HepG2 (cell line): Measurements from ENCODE around the gene GPX2. TPM values are rescaled to one million over a fixed set of nuclear protein-coding genes. Genes with fewer than 3 reads are reported as not detected.

Experiments
- AHR ChIP-seq: IDR thresholded peaks from 2 replicates; pipeline ENCODE4 v1.6.1; 2018; ENCODE audit warnings: missing genetic modification reagents, missing compliant biosample characterization
- ARHGAP35 ChIP-seq: sonication (generic); formaldehyde crosslinking; IDR thresholded peaks from 2 replicates; pipeline ENCODE4 v1.9.0; 2022; ENCODE audit warnings: mild to moderate bottlenecking, inconsistent platforms, moderate library complexity, missing genetic modification reagents, borderline replicate concordance
- BCL6 ChIP-seq: IDR thresholded peaks from 2 replicates; pipeline ENCODE4 v1.6.1; 2016; ENCODE audit warnings: missing genetic modification reagents, missing compliant biosample characterization
- BHLHE40 ChIP-seq: IDR thresholded peaks from 2 replicates; pipeline ENCODE4 v1.6.1; 2011; ENCODE audit warnings: low read length, improper control_type of control experiment
- E2F2 ChIP-seq: sonication (generic); formaldehyde crosslinking; IDR thresholded peaks from 2 replicates; pipeline ENCODE4 v1.4.0; 2020; ENCODE audit warnings: missing genetic modification reagents, borderline replicate concordance
- FOSL1 ChIP-seq: sonication (generic); formaldehyde crosslinking; IDR thresholded peaks from 2 replicates; pipeline ENCODE4 v1.9.0; 2021; ENCODE audit warnings: missing genetic modification reagents, borderline replicate concordance
- GATAD1 ChIP-seq: IDR thresholded peaks from 2 replicates; pipeline ENCODE4 v1.6.1; 2016; ENCODE audit warnings: missing genetic modification reagents, missing compliant biosample characterization
- KLF9 ChIP-seq: IDR thresholded peaks from 2 replicates; pipeline ENCODE4 v1.6.1; 2016; ENCODE audit warnings: low read depth
- MBD4 ChIP-seq: IDR thresholded peaks from 2 replicates; pipeline ENCODE4 v1.6.1; 2012; ENCODE audit warnings: low read length, inconsistent platforms, borderline replicate concordance
- NFE2L2 ChIP-seq: fragments of 150-350 bp; IDR thresholded peaks from 2 replicates; pipeline ENCODE4 v1.6.1; 2014; ENCODE audit warnings: low read length
- PCBP1 ChIP-seq: fragments of 200-400 bp; formaldehyde crosslinking; IDR thresholded peaks from 2 replicates; pipeline ENCODE4 v1.6.1; 2017; ENCODE audit warnings: mild to moderate bottlenecking, low read depth, low read length, borderline replicate concordance
- PHF21A ChIP-seq: sonication (generic); formaldehyde crosslinking; IDR thresholded peaks from 2 replicates; pipeline ENCODE4 v1.5.0; 2020; ENCODE audit warnings: mild to moderate bottlenecking, missing genetic modification reagents
- RCOR2 ChIP-seq: IDR thresholded peaks from 2 replicates; pipeline ENCODE4 v1.6.1; 2016; ENCODE audit warnings: missing biosample characterization, missing genetic modification reagents
- SIX4 ChIP-seq: sonication (generic); formaldehyde crosslinking; IDR thresholded peaks from 2 replicates; pipeline ENCODE4 v1.4.0; 2020; ENCODE audit warnings: missing genetic modification reagents
- SRY ChIP-seq: sonication (generic); formaldehyde crosslinking; IDR thresholded peaks from 2 replicates; pipeline ENCODE4 v1.8.0; 2022; ENCODE audit warnings: mild to moderate bottlenecking, missing genetic modification reagents
- ZBTB10 ChIP-seq: sonication (generic); formaldehyde crosslinking; IDR thresholded peaks from 2 replicates; pipeline ENCODE4 v1.4.0; 2020; ENCODE audit warnings: missing genetic modification reagents, borderline replicate concordance
- ZIK1 ChIP-seq: sonication (generic); formaldehyde crosslinking; IDR thresholded peaks from 2 replicates; pipeline ENCODE4 v1.5.0; 2020; ENCODE audit warnings: mild to moderate bottlenecking, low read depth, missing genetic modification reagents, borderline replicate concordance
- ZNF101 ChIP-seq: sonication (generic); formaldehyde crosslinking; IDR thresholded peaks from 2 replicates; pipeline ENCODE4 v1.4.0; 2020; ENCODE audit warnings: mild to moderate bottlenecking, low read depth, missing genetic modification reagents, borderline replicate concordance
- ZNF264 ChIP-seq: sonication (generic); formaldehyde crosslinking; IDR thresholded peaks from 2 replicates; pipeline ENCODE4 v1.4.0; 2020; ENCODE audit warnings: missing genetic modification reagents
- ZNF570 ChIP-seq: sonication (generic); formaldehyde crosslinking; IDR thresholded peaks from 2 replicates; pipeline ENCODE4 v1.4.0; 2020; ENCODE audit warnings: mild to moderate bottlenecking, missing genetic modification reagents, borderline replicate concordance
- ZNF598 ChIP-seq: sonication (generic); formaldehyde crosslinking; IDR thresholded peaks from 2 replicates; pipeline ENCODE4 v1.5.1; 2020; ENCODE audit warnings: mild to moderate bottlenecking, missing genetic modification reagents, borderline replicate concordance
- ZNF652 ChIP-seq: IDR thresholded peaks from 2 replicates; pipeline ENCODE4 v1.6.1; 2016; ENCODE audit warnings: low read depth, borderline replicate concordance
- polyA plus RNA-seq, 8 experiments: library from polyadenylated mRNA; depleted of rRNA in 3 of 8; stranded (reverse) in 7 of 8; unstranded in 1 of 8; fragments of >200 nt; fragmentation: Illumina TruSeq in 4 of 8; extraction: Trizol in 4 of 8; gene quantifications; 2 replicates each; pipeline versions ENCODE4 v1.2.1 to v1.2.3, GENCODE V29; 2011 to 2016; ENCODE audit warnings: low read depth in 4 of 8, missing spikeins in 1 of 8, mixed read lengths in 1 of 8; ENCODE audit not compliant: insufficient read depth in 1 of 8
- total RNA-seq, 5 experiments: library from RNA; depleted of rRNA; stranded (reverse); fragments of >200 nt; fragmentation: Illumina TruSeq; extraction: Trizol; gene quantifications; 2 replicates each; pipeline ENCODE4 v1.2.3, GENCODE V29; 2016; ENCODE audit warnings: low read depth in 1 of 5

GPX2 gene
- total and polyA plus RNA-seq, 2 of the 13 experiments (the other 11 are each of a cell fraction or from before 2014, with no cell fraction given): 526 to 674 TPM

DNA sequence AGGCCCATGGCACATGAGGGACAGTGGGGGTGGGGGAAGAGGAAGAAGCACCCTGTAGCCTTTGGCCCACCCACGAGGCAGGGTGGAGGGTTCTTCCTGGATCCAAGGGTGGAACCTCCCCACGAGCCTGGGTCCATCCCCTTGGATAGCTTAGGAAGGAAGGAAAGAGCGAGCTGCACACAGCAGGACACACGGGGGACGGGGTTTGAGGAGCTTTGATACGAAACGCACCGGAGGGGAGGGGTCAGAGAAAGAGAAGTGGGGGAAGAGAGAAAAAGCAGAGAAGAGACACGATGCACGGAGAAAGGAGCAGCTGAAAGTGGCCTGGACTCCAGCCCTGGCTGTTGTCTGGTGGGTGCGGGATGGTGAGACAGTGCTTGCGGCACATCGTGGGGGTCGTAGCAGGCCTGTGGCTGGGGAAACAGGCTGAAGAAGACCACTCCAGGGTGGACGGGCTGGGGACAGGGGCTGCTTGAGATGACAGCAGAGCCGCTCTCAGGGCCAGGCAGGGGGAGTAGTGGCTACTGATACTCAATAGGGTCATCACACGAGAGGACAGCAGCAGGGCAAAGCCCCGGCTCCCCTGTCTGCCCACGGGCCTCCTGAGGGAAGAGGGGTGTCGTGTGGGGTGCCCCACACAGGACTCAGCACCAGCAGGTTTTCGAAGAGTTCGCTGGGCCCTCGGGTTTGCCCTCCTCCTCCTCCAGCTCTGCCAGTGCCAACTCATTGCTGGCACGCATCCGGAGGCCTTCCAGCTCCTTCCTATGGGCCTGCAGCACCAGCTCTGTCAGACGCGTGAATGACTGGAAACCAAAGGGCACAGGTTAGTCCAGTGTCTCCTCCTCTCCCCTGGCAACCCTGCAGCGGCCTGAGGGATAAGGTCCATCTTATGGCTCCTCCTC, 5.4 kb upstream of the GPX2 start (continued):
- TF ChIP-seq E2F2 (CRISPR knock-in tag) (no peak), ARHGAP35 (CRISPR knock-in tag) (no peak), ZNF264 (CRISPR knock-in tag) (peak; percentile 25; the same call in 1 of the 2 replicates), BHLHE40 (0 out of 2 replicates have a peak, but pooled peaks have one; percentile 5), KLF9 (CRISPR knock-in tag) (no peak), PHF21A (CRISPR knock-in tag) (no peak), MBD4 (no peak), RCOR2 (CRISPR knock-in tag) (no peak), ZNF570 (CRISPR knock-in tag) (no peak), ZBTB10 (CRISPR knock-in tag) (no peak), ZIK1 (no peak), PCBP1 (no peak), FOSL1 (CRISPR knock-in tag) (no peak), SRY (CRISPR knock-in tag) (no peak), ZNF101 (no peak), NFE2L2 (no peak), BCL6 (0 out of 2 replicates have a peak, but pooled peaks have one; percentile 20), GATAD1 (CRISPR knock-in tag) (no peak), AHR (no peak), SIX4 (CRISPR knock-in tag) (0 out of 2 replicates have a peak, but pooled peaks have one; percentile 34), ZNF598 (CRISPR knock-in tag) (no peak), ZNF652 (CRISPR knock-in tag) (no peak)
